SJCRH30 (cell line): Measurements from ENCODE around the gene MINK1. TPM values are rescaled to one million over a fixed set of nuclear protein-coding genes. Genes with fewer than 3 reads are reported as not detected.
A peak's percentile ranks its signal among the peaks of the same experiment; 100 is the strongest.
"Not testable (repeated sequence)": the region's sequence is repeated elsewhere in the genome, so short reads cannot be mapped to it uniquely, and the experiment has no call there.

Experiments
- DNase-seq, 2 experiments: peaks; one replicate each; pipeline ENCODE4 v3.0.0-alpha.2; 2015 to 2020
- H3K27ac ChIP-seq: fragments of 250-450 bp; sonication (Bioruptor Pico); 2 replicates; pipeline ENCODE4 v1.5.1; 2020; ENCODE audit warnings: mild to moderate bottlenecking, moderate library complexity
- H3K27me3 ChIP-seq: fragments of 250-450 bp; sonication (Bioruptor Pico); 2 replicates; pipeline ENCODE4 v1.5.1; 2020; ENCODE audit warnings: mild to moderate bottlenecking, moderate library complexity
- H3K36me3 ChIP-seq: fragments of 250-450 bp; sonication (Bioruptor Pico); 2 replicates; pipeline ENCODE4 v1.5.1; 2020; ENCODE audit warnings: mild to moderate bottlenecking, moderate library complexity
- H3K4me1 ChIP-seq: fragments of 250-450 bp; sonication (Bioruptor Pico); 2 replicates; pipeline ENCODE4 v1.5.1; 2020; ENCODE audit warnings: mild to moderate bottlenecking, moderate library complexity
- H3K4me3 ChIP-seq: fragments of 250-450 bp; sonication (Bioruptor Pico); 2 replicates; pipeline ENCODE4 v1.5.1; 2020; ENCODE audit warnings: mild to moderate bottlenecking, moderate library complexity
- H3K9me3 ChIP-seq: fragments of 250-450 bp; sonication (Bioruptor Pico); replicated peaks from 2 replicates; pipeline ENCODE4 v1.5.1; 2020; ENCODE audit warnings: mild to moderate bottlenecking, moderate library complexity
- total RNA-seq: library from RNA; depleted of rRNA; stranded (reverse); fragments of >200 nt; shearing (Covaris generic); gene quantifications from 2 replicates; pipeline ENCODE4 v1.2.3, GENCODE V29; 2014

The MINK1 gene
- total RNA-seq, 1 experiment from 2014 or later, result 12.4 TPM

GRCh38 chr17:4806456-4806776 lies 26.7 kb upstream of the MINK1 start:
- Histone ChIP-seq H3K9me3 (no peaks in the 10 kb centered on the region), H3K27me3 (no peaks in the 10 kb centered on the region), H3K4me3 (peak overlapping the region; percentile 89), H3K27ac (no peak overlapping the region), H3K4me1 (no peaks in the 10 kb centered on the region), H3K36me3 (no peaks in the 10 kb centered on the region)
- DNase-seq, result peak; percentile 15 to 23

DNA sequence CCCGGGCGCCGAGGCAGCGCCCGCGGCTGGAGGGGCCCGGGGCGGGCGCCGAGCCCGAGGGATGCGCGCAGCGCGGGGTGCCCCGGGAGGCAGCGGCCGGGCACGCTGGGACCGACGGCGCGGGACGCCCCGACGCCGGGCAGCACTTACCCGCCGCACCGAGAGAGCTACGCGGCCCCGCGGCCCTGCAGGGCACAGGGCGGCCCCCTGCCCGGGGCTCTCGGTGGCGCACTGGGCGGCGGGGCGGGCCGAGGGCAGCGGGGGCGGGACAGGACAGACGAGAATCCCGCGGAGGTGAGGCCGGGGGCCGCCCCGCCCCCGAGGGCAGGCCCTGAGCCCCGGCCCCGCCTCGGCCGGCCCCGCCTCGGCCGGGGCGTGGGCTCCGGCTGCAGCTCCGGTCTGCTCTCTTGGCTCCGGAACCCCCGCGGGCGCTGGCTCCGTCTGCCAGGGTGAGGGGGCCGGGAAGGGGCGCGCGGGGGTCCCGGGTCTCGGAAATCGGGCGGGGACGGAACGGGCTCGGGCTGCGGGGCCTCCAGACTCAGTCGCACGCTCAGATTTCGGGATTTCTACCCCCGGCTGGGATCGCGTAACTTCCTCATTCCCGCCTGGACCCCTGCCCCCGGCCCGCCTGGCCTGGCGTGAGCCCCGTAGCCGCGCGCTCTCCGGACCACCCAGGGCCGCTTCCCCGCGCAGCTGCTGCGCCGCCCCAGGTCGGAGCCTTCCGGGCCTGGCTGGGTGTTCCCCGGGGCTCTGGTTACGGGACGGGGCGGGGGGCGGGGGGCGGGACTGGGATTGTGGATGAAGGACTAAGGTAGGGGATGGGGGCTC lies 26.1 kb upstream of the MINK1 start, which contains the start of gene PLD2:
Gene PLD2, plus strand, starts transcription at position 376 of the 828 bp plus-strand sequence. CDS start 621 bp downstream, outside the sequence.
- no peaks in the 10 kb centered on the region for H3K4me1 ChIP-seq
- no peaks in the 10 kb centered on the region for H3K9me3 ChIP-seq
- H3K36me3 ChIP-seq, result no peaks in the 10 kb centered on the region
- peak; percentile 79 to 84 for DNase-seq
- H3K27me3 ChIP-seq, result no peaks in the 10 kb centered on the region
- H3K4me3 ChIP-seq, result peak within 1 kb of the TSS; percentile 89
- peak within 1 kb of the TSS; percentile 73 for H3K27ac ChIP-seq

DNA sequence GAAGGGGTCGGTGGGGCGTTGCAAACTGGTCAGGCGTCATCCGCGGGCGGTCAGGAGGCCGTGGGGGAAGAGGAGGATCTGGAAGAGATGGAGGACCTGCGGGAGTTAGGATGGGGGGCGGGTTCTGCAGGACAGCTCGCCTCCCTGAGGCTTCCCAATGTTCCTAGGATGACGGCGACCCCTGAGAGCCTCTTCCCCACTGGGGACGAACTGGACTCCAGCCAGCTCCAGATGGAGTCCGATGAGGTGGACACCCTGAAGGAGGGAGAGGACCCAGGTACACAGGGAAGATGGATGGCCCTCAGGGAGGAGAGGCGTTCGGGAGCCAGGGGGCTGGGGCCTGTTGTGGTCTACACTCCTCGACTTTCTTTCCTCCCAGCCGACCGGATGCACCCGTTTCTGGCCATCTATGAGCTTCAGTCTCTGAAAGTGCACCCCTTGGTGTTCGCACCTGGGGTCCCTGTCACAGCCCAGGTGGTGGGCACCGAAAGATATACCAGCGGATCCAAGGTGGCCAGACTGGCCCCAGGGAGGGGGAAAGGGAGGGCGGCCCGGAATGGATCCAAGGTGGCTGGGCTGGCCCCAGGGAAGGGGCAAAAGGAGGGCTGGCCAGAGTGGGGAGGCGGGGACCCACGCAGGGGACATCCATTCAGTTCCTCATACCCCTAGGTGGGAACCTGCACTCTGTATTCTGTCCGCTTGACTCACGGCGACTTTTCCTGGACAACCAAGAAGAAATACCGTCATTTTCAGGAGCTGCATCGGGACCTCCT lies 25.3 kb upstream of the MINK1 start:
- Histone ChIP-seq H3K9me3 (no peaks in the 10 kb centered on the region), H3K36me3 (no peaks in the 10 kb centered on the region), H3K4me3 (peak overlapping the region; percentile 89), H3K4me1 (no peaks in the 10 kb centered on the region), H3K27ac (no peak overlapping the region), H3K27me3 (no peaks in the 10 kb centered on the region)
- peak in 1 of 2 experiments; percentile 11 for DNase-seq

DNA sequence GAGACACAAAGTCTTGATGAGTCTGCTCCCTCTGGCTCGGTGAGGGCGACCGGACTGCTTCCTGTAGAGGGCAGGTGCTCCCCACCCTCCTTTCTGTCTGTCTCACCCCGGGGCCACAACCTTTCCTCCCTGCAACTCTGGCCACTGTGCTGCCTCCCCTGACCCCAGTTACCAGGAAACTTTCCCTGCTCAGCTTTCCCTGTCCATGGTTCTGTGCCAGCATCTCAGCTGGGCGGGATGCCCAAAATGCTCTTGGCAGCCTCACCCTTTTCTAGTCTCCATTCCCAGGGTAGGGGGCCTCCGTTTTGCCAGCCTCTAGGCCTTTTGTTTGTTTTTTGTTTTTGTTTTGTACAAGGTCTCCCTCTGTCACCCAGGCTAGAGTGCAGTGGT lies 24.8 kb upstream of the MINK1 start:
- Histone ChIP-seq H3K27me3 (no peaks in the 10 kb centered on the region), H3K27ac (no peak overlapping the region), H3K4me3 (no peak overlapping the region), H3K9me3 (no peaks in the 10 kb centered on the region), H3K36me3 (no peaks in the 10 kb centered on the region), H3K4me1 (no peaks in the 10 kb centered on the region)
- no peak for DNase-seq

DNA sequence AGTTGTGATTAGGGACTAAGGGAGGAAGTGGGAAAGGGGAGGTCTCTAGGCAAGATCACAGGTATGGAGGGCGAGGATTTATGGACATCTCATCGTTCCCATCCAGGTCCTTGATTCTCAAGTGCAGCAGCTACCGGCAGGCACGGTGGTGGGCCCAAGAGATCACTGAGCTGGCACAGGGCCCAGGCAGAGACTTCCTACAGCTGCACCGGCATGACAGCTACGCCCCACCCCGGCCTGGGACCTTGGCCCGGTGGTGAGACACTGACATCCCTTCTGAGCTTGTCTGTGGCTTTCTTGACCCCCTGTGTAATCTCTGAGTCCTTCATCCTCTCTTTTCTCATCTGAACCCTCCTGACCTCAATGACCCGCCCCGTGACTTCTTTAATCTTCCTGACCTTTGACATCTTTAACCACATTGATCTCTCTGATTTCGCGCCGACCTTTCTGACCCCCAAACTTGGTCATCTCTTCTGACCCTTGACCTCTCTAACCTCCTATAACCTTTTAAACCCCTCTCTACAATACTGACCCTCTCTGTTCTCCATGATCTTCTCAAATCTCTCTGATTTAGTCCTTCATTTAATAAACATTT lies 22.3 kb upstream of the MINK1 start:
- H3K4me1 ChIP-seq, result no peaks in the 10 kb centered on the region
- H3K36me3 ChIP-seq, result no peaks in the 10 kb centered on the region
- no peaks in the 10 kb centered on the region for H3K9me3 ChIP-seq
- no peak overlapping the region for H3K27ac ChIP-seq
- no peaks in the 10 kb centered on the region for H3K27me3 ChIP-seq
- no peak overlapping the region for H3K4me3 ChIP-seq
- no peak for DNase-seq

DNA sequence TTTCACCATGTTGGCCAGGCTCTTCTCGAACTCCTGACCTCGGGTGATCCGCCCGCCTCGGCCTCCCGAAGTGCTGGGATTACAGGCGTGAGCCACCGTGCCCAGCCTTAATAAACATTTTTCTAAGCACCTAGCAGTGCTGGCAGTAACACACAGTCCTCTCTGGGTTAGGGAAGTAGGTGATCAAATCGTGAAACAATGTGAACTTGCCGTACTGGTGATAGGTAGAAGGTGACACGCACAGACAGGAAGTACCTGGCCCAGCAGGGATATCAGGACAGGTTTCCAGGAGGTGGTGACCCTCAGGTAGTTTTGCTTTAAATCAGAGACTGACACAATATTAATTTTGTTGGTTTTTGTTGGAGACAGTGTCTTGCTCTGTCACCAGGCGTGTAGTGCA lies 21.7 kb upstream of the MINK1 start:
- Histone ChIP-seq H3K4me3 (no peak overlapping the region), H3K9me3 (no peaks in the 10 kb centered on the region), H3K27ac (no peak overlapping the region), H3K4me1 (no peaks in the 10 kb centered on the region), H3K27me3 (no peaks in the 10 kb centered on the region), H3K36me3 (no peaks in the 10 kb centered on the region)
- no peak for DNase-seq

DNA sequence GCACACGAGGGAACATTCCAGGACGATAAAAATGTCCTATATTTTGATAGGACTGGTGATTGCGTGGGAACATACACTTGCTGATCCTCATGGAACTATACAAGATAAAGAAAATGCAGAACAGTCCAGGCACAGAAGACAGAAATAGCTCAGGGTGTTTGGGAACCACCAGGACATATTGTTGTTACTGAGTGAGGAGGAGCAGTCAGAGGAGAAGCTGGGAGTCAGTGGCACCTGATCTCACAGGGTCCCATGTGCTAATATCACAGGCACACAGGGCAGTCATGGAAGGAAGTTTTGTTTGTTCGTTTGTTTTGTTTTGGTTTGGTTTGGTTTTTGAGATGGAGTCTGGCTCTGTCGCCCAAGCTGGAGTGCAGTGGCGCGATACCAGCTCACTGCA lies 20.4 kb upstream of the MINK1 start:
- Histone ChIP-seq H3K36me3 (no peaks in the 10 kb centered on the region), H3K9me3 (no peaks in the 10 kb centered on the region), H3K4me1 (no peaks in the 10 kb centered on the region), H3K4me3 (no peak overlapping the region), H3K27me3 (no peaks in the 10 kb centered on the region), H3K27ac (no peak overlapping the region)
- no peak for DNase-seq

DNA sequence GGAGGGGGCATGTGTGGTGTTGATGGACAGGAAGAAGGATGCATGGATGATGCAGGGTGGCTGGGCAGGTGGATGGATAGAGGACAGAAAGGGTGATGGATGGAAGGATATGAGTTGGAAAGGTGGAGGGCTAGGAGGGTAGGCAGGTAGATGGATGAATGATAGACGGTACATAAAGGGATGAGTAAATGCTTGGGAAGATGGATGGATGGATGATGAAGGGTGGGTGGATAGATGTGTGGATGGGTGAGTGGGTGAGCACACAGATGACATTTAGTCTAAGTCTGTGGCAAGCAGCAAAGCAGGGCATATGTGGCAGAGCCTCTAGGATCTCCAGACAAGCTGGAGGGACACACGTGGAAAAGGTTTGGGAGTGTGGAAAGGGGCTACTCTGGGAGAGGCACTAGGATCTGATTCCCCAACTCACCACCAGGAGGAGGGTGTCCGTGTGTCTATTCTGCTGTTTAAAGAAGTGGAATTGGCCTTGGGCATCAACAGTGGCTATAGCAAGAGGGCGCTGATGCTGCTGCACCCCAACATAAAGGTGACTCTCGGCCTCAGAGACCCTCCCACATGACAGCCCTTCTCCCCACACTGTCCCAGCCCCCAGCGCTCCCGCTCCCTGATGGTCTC lies 18.0 kb upstream of the MINK1 start:
- H3K4me3 ChIP-seq, result no peak overlapping the region
- no peaks in the 10 kb centered on the region for H3K9me3 ChIP-seq
- no peaks in the 10 kb centered on the region for H3K36me3 ChIP-seq
- H3K27me3 ChIP-seq, result no peaks in the 10 kb centered on the region
- no peaks in the 10 kb centered on the region for H3K4me1 ChIP-seq
- no peak overlapping the region for H3K27ac ChIP-seq
- no peak for DNase-seq

DNA sequence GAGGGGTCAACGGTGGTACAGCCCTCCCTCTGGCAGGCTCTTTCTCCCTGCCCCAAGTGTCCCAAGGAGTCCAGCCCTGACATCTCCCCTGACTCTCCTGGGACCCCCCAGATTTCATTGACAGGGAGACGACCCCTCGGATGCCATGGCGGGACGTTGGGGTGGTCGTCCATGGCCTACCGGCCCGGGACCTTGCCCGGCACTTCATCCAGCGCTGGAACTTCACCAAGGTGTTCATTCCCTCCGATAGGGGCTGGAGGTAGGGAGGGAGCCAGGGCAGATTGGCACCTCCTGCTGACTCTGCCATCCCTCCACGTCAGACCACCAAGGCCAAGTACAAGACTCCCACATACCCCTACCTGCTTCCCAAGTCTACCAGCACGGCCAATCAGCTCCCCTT lies 16.3 kb upstream of the MINK1 start:
- H3K36me3 ChIP-seq, result no peaks in the 10 kb centered on the region
- H3K4me1 ChIP-seq, result no peaks in the 10 kb centered on the region
- DNase-seq, result no peak
- H3K9me3 ChIP-seq, result no peaks in the 10 kb centered on the region
- H3K4me3 ChIP-seq, result no peak overlapping the region
- H3K27me3 ChIP-seq, result no peaks in the 10 kb centered on the region
- H3K27ac ChIP-seq, result no peak overlapping the region

GRCh38 chr17:4818276-4818675 lies 14.9 kb upstream of the MINK1 start:
- Histone ChIP-seq H3K4me3 (no peak overlapping the region), H3K4me1 (no peaks in the 10 kb centered on the region), H3K27ac (no peak overlapping the region), H3K36me3 (no peaks in the 10 kb centered on the region), H3K27me3 (no peaks in the 10 kb centered on the region), H3K9me3 (no peaks in the 10 kb centered on the region)
- DNase-seq, result no peak

DNA sequence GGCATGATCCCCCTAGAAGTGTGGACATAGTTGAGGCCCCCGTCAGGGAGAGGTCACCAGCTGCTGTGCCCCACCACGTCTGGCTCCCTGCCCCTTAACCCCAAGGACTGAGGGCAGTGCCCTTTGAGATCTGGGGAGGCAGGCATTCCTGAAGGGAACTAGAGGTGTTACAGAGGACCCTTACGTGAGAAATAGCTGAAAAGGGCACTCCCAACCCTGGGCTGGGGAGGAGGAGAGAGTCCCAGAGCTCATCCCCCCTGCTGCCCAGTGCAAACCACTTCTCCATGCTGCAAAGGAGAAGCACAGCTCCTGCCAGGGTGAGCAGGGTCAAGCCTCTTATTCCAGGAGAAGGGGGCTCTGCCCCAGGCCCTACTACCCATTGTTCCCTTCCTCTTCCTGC lies 10.3 kb upstream of the MINK1 start:
- DNase-seq, result no peak
- Histone ChIP-seq H3K4me1 (no peaks in the 10 kb centered on the region), H3K27me3 (no peaks in the 10 kb centered on the region), H3K27ac (no peak overlapping the region), H3K4me3 (no peak overlapping the region), H3K36me3 (no peaks in the 10 kb centered on the region), H3K9me3 (no peaks in the 10 kb centered on the region)

GRCh38 chr17:4823373-4824089 lies 9.6 kb upstream of the MINK1 start:
- Histone ChIP-seq H3K9me3 (no peaks in the 10 kb centered on the region), H3K4me1 (no peaks in the 10 kb centered on the region), H3K27me3 (no peaks in the 10 kb centered on the region), H3K27ac (no peak overlapping the region), H3K4me3 (no peak overlapping the region), H3K36me3 (no peaks in the 10 kb centered on the region)
- no peak for DNase-seq

GRCh38 chr17:4827399-4827798 lies 5.7 kb upstream of the MINK1 start:
- Histone ChIP-seq H3K36me3 (no peaks in the 10 kb centered on the region), H3K27me3 (no peaks in the 10 kb centered on the region), H3K27ac (no peak overlapping the region), H3K4me1 (no peaks in the 10 kb centered on the region), H3K9me3 (no peaks in the 10 kb centered on the region), H3K4me3 (no peak overlapping the region)
- no peak for DNase-seq

- Histone ChIP-seq H3K27ac (peak overlapping the region; percentile 19; the same call in 1 of the 2 replicates), H3K4me3 (peak overlapping the region; percentile 87)
- DNase-seq, H3K9me3 ChIP-seq, H3K4me1 ChIP-seq, H3K36me3 ChIP-seq, H3K27me3 ChIP-seq: not testable (repeated sequence)
These were observed 337 bp upstream of the MINK1 start for GRCh38 chr17:4832829-4833177.
